K562 (cell line): Measurements from ENCODE around the gene DCAF8. TPM values are rescaled to one million over a fixed set of nuclear protein-coding genes. Genes with fewer than 3 reads are reported as not detected.

Experiments
- ATAC-seq: fragments of 200-7000 bp; cut with Tn5 transposase; 3 replicates; pipeline ENCODE4 v1.9.1; 2020; ENCODE audit warnings: moderate library complexity
- BruUV-seq: library from RNA; stranded (reverse); fragments of 400-500 nt; replicated peaks from 2 replicates; lab custom pipeline; 2021; lab: Mats Ljungman, UMichigan
- CTCF ChIA-PET: fragments of 300-600 bp; formaldehyde crosslinking; extraction: SDS; loops from one replicate; lab custom pipeline; 2021; ENCODE audit warnings: low intra/inter-chr PET ratio; lab: Yijun Ruan, JAX
- POLR2A ChIA-PET: fragments of 300-600, 350-650 bp; sonication (Branson Sonifier 250); formaldehyde crosslinking; extraction: SDS; loops from one replicate; lab custom pipeline; 2021; ENCODE audit warnings: antibody characterized with exemption, inconsistent platforms; lab: Yijun Ruan, JAX
- DNase-seq, 4 experiments: peaks; one replicate each; pipeline versions ENCODE4 v3.0.0 to v3.0.0-alpha.2; 2011 to 2018; ENCODE audit warnings: low spot score in 3 of 4, mixed read lengths in 3 of 4; ENCODE audit errors: extremely low read depth in 1 of 4
- FAIRE-seq: peaks from 2 replicates; lab custom pipeline; 2011; peaks lifted over from hg19 to GRCh38; lab: Jason Lieb, UNC
- H2AFZ ChIP-seq: 2 replicates; pipeline ENCODE4 v1.6.0; 2011; ENCODE audit warnings: low read depth, low read length, control low read depth, inconsistent platforms
- H3K27ac ChIP-seq: fragments of 200-600 bp; 3 replicates; pipeline ENCODE4 v1.8.0; 2011; ENCODE audit warnings: low read depth, mild to moderate bottlenecking, control low read depth, inconsistent platforms, low read length, moderate library complexity, mixed read lengths; ENCODE audit errors: extremely low read depth
- H3K27me3 ChIP-seq, 2 experiments: fragments of 300-600 bp in 1 of 2; 2 replicates in 1 of 2; 3 replicates in 1 of 2; pipeline versions ENCODE4 v1.6.0 to v1.8.0; 2011; ENCODE audit warnings: inconsistent platforms in 2 of 2, low read length in 2 of 2, mild to moderate bottlenecking in 1 of 2, mixed read lengths in 1 of 2, moderate library complexity in 1 of 2; ENCODE audit not compliant: control insufficient read depth in 2 of 2, insufficient read depth in 2 of 2
- H3K36me3 ChIP-seq: fragments of 300-600 bp; 3 replicates; pipeline ENCODE4 v1.8.0; 2011; ENCODE audit warnings: mild to moderate bottlenecking, low read length, inconsistent platforms; ENCODE audit not compliant: control insufficient read depth, insufficient read depth
- H3K4me1 ChIP-seq, 2 experiments: fragments of 200-600 bp in 1 of 2; replicated peaks in 1 of 2; 2 replicates in 1 of 2; 3 replicates in 1 of 2; pipeline versions ENCODE4 v1.5.1 to v1.8.0; 2011; ENCODE audit warnings: inconsistent platforms in 2 of 2, low read length in 2 of 2, mild to moderate bottlenecking in 1 of 2, mixed read lengths in 1 of 2, moderate library complexity in 1 of 2; ENCODE audit not compliant: control insufficient read depth in 2 of 2, insufficient read depth in 2 of 2
- H3K4me2 ChIP-seq: 2 replicates; pipeline ENCODE4 v1.6.1; 2011; ENCODE audit warnings: low read length, control low read depth, inconsistent platforms, mixed read lengths; ENCODE audit not compliant: insufficient read depth
- H3K4me3 ChIP-seq: fragments of 200-600 bp; sonication (generic), shearing (Covaris generic); 2 replicates; pipeline ENCODE4 v1.5.1; 2016; ENCODE audit warnings: control low read depth, inconsistent platforms
- H3K79me2 ChIP-seq: fragments of 200-600 bp; 3 replicates; pipeline ENCODE4 v1.8.0; 2011; ENCODE audit warnings: low read length, inconsistent platforms; ENCODE audit not compliant: control insufficient read depth, insufficient read depth
- H3K9ac ChIP-seq, 2 experiments: 2 replicates each; pipeline versions ENCODE4 v1.6.0 to v1.6.1; 2011; ENCODE audit warnings: low read depth in 2 of 2, low read length in 2 of 2, control low read depth in 1 of 2, inconsistent platforms in 1 of 2, mild to moderate bottlenecking in 1 of 2, mixed read lengths in 1 of 2; ENCODE audit not compliant: insufficient read depth in 1 of 2
- H3K9me1 ChIP-seq: one replicate; pipeline ENCODE4 v1.6.0; 2011; ENCODE audit warnings: inconsistent platforms, mild to moderate bottlenecking, low read length, moderate library complexity; ENCODE audit not compliant: control insufficient read depth, insufficient read depth
- H3K9me3 ChIP-seq: replicated peaks from 2 replicates; pipeline ENCODE4 v1.5.1; 2011; ENCODE audit warnings: low read depth, low read length, inconsistent platforms; ENCODE audit not compliant: control insufficient read depth, insufficient read depth
- H4K20me1 ChIP-seq: replicated peaks from 2 replicates; pipeline ENCODE4 v1.6.1; 2011; ENCODE audit warnings: low read length, inconsistent platforms, mixed read lengths; ENCODE audit not compliant: control insufficient read depth, insufficient read depth
- BRD9 ChIP-seq: fragments of 450-650 bp; IDR thresholded peaks from 2 replicates; pipeline ENCODE4 v1.6.1; 2018; ENCODE audit warnings: low read depth; ENCODE audit not compliant: partially characterized antibody
- CEBPG ChIP-seq, 3 experiments: fragments of 200-800 bp in 1 of 3; sonication (Bioruptor generic) in 1 of 3; sonication (generic) in 1 of 3; formaldehyde crosslinking in 1 of 3; IDR thresholded peaks in 2 of 3; conservative IDR thresholded peaks in 1 of 3; 2 replicates each; pipeline versions ENCODE4 v1.6.1 to v1.8.0; 2016 to 2022; ENCODE audit warnings: missing compliant biosample characterization in 2 of 3, missing genetic modification characterization in 2 of 3, mild to moderate bottlenecking in 1 of 3, missing genetic modification reagents in 1 of 3
- OTX1 ChIP-seq: fragments of 450-650 bp; formaldehyde crosslinking; IDR thresholded peaks from 2 replicates; pipeline ENCODE4 v1.4.0; 2022; ENCODE audit warnings: mild to moderate bottlenecking
- TRIM24 ChIP-seq, 2 experiments: fragments of 450-650 bp; IDR thresholded peaks; 2 replicates each; pipeline ENCODE4 v1.6.1; 2016
- WGBS: fragments of 100-300 bp; shearing (Covaris generic); methylation state at CpG from one replicate; pipeline ENCODE4 v1.1.6; 2016; ENCODE audit warnings: low coverage, mixed read lengths; ENCODE audit not compliant: insufficient coverage; ENCODE audit errors: missing lambda C conversion rate; 5-methylcytosine and 5-hydroxymethylcytosine counted together
- in situ Hi-C: fragments of 300-500 bp; cut with MboI; formaldehyde crosslinking; loops from 4 replicates; pipeline ENCODE4 v1.15.0; 2018; ENCODE audit warnings: inconsistent platforms, mixed read lengths
- intact Hi-C: fragments of 100-400 bp; cut with micrococcal nuclease; formaldehyde crosslinking; loops from 2 replicates; pipeline ENCODE4 v1.14.2; 2022
- polyA plus RNA-seq, 8 experiments: library from polyadenylated mRNA; depleted of rRNA in 4 of 8; stranded (reverse) in 5 of 8; unstranded in 3 of 8; fragments of >200 nt; fragmentation: Nextera tagmentation in 2 of 8; fragmentation: Illumina TruSeq in 1 of 8; extraction: Ambion mirVana in 2 of 8; extraction: Trizol in 1 of 8; gene quantifications; 2 replicates each; pipeline versions ENCODE4 v1.2.1 to v1.2.3, GENCODE V29; 2011 to 2014; ENCODE audit warnings: inconsistent platforms in 1 of 8, missing spikeins in 1 of 8
- total RNA-seq, 7 experiments: library from RNA; depleted of rRNA in 6 of 7; stranded (reverse); fragments of >200 nt in 6 of 7; fragmentation: Illumina TruSeq in 2 of 7; extraction: Trizol in 2 of 7; gene quantifications; 2 replicates each; pipeline versions ENCODE4 v1.2.1 to v1.2.3, GENCODE V29; 2011 to 2021; ENCODE audit warnings: low replicate concordance in 1 of 7
- TF ChIP-seq, protein P1 (sequence below), 2 experiments: fragments of 450-650 bp in 1 of 2; sonication (generic) in 1 of 2; formaldehyde crosslinking in 1 of 2; IDR thresholded peaks in 1 of 2; conservative IDR thresholded peaks in 1 of 2; 2 replicates each; pipeline versions ENCODE4 v1.6.1 to v1.8.1; 2016 to 2023; ENCODE audit warnings: mild to moderate bottlenecking in 2 of 2, moderate library complexity in 2 of 2, inconsistent platforms in 1 of 2, missing genetic modification reagents in 1 of 2

Gene DCAF8
- total and polyA plus RNA-seq, 9 of the 15 experiments (the other 6 are each of a cell fraction or from before 2014, with no cell fraction given), result 11.6 to 149 (median 81.3) TPM

DNA sequence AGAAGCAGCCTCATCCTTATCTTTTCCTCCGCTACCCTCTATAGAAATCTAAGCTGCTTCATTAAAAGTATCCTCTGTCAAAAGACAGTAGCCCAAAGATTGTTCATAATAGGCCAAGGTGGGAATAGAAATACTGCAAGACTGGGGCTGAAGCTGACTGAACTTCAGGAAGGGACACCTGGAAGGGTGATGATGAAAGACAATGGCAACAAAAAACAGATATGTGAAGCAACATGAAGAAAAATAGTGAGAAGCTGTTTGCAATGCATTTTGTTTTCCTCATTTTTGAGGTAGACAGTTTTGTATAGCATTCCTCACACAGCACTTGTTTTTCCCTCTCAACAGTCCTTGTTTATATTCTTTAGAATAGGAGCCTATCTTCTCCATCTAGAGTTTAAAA lies 16.9 kb downstream of the DCAF8 start:
- Histone ChIP-seq H3K4me3 (no peak overlapping the region), H3K36me3 (peaks cover 44% of the 10 kb centered on the region), H3K79me2 (peaks cover 42% of the 10 kb centered on the region), H3K9me1 (no peaks in the 10 kb centered on the region), H3K9me3 (no peaks in the 10 kb centered on the region), H2AFZ (no peak overlapping the region), H4K20me1 (peaks cover 5% of the 10 kb centered on the region; the same call in 1 of the 2 replicates), H3K27me3 (no peaks in the 10 kb centered on the region), H3K4me1 (no peaks in the 10 kb centered on the region), H3K9ac (no peak overlapping the region), H3K4me2 (no peak overlapping the region), H3K27ac (no peak overlapping the region)
- ATAC-seq, result peak; percentile 29; the same call in 1 of the 3 replicates
- TF ChIP-seq CEBPG (CRISPR knock-in tag; IDR thresholded peaks at IDR 0.05) (peak; percentile 27; the same call in 1 of the 2 replicates), CEBPG (tag; conservative IDR thresholded peaks at IDR 0.05 in 1 of 2, IDR thresholded peaks at IDR 0.05 in 1 of 2) (peak in 1 of 2 experiments; percentile 89; a peak in 2 of 4 replicates), OTX1 (CRISPR knock-in tag) (no peak), BRD9 (no peak), TRIM24 (IDR thresholded peaks at IDR 0.05) (peak in 1 of 2 experiments; percentile 27; a peak in 1 of 4 replicates)
- TF ChIP-seq, protein P1, sequence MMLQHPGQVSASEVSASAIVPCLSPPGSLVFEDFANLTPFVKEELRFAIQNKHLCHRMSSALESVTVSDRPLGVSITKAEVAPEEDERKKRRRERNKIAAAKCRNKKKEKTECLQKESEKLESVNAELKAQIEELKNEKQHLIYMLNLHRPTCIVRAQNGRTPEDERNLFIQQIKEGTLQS (IDR thresholded peaks at IDR 0.05), result peak; percentile 53; the same call in 1 of the 2 replicates
- TF ChIP-seq, protein P1 (CRISPR knock-in tag; conservative IDR thresholded peaks at IDR 0.05), result no peak
- WGBS, result 93% methylated on average over 1 of the region's 1 CpG
- in situ Hi-C loops, result no loop called here
- no TSS peak for BruUV-seq
- POLR2A ChIA-PET, result interaction anchor here (0.7 to 2.9 kb wide), 3 partner anchors 10 to 36 kb away, joined by 3 to 12 read pairs (median 3); no protein-coding TSS in a partner anchor
- CTCF ChIA-PET, result no interaction called here
- no peak for FAIRE-seq
- no peak for DNase-seq
- intact Hi-C loops, result no loop called here
